ENCODE results near the gene HOXD4. TPM values are rescaled to one million over a fixed set of nuclear protein-coding genes. Genes with fewer than 3 reads are reported as not detected.

The HOXD4 gene
- polyA plus RNA-seq, 2 of the 4 experiments (the other 2 are of a cell fraction), result 0.27 to 0.87 TPM

DNA sequence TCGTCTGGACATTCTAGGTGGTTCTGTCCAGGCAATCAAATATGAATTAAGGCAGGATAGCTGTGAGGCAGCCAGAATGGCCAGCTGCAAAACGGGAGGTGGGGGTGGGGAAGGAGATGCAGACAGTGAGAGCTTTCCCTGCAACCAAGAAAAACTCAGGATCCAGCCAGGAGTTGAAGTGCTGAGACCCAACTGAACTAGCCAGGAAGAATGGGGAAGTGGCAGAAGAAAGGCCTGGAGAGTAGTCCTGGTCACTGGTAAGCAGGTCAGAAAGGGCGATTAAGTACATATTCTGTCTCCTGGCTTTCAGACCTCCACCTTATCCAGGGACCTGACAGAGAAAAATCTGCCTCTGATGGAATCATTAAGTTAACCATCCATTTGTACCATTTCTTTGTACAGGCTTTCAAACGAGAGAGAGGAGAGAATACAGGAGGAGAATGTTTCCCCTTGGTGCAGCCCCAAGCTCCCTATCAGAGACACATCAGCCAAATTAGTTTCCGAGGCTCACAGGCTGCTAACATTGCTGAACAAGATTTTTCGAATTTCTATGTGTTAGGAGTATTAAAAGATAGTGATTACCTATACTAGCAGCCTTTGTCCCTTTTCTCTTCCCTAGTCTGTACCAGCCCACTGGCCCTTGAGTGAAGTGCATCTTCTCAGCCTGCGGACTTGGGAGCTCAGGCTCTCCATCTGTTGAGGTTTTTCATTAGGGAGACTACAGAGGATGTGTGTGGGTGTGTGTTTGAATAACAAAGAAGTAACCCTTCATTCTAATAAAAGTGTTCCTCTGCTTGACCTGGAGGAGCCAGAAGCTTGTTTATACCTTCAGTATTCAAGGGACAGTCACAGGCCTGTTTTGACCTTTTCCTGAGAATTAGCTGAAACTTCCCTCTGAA is 24.6 kb downstream of the HOXD4 start:
- TF ChIP-seq CBX8 (IDR thresholded peaks at IDR 0.05), result no peak
- TF ChIP-seq NFE2L2 (conservative IDR thresholded peaks at IDR 0.05; ENCODE audit: low read length), result no peak
- TF ChIP-seq, protein P1, sequence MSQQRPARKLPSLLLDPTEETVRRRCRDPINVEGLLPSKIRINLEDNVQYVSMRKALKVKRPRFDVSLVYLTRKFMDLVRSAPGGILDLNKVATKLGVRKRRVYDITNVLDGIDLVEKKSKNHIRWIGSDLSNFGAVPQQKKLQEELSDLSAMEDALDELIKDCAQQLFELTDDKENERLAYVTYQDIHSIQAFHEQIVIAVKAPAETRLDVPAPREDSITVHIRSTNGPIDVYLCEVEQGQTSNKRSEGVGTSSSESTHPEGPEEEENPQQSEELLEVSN (IDR thresholded peaks at IDR 0.05; ENCODE audit: borderline replicate concordance, low read depth), result no peak
- TF ChIP-seq JUN (IDR thresholded peaks at IDR 0.05), result no peak
- TF ChIP-seq ESRRA (IDR thresholded peaks at IDR 0.05; ENCODE audit: borderline replicate concordance, low read length), result no peak
- TF ChIP-seq NR3C1 (IDR thresholded peaks at IDR 0.05), result no peak
- TF ChIP-seq TFCP2L1 (CRISPR knock-in tag; IDR thresholded peaks at IDR 0.05), result no peak
- TF ChIP-seq, protein P2, sequence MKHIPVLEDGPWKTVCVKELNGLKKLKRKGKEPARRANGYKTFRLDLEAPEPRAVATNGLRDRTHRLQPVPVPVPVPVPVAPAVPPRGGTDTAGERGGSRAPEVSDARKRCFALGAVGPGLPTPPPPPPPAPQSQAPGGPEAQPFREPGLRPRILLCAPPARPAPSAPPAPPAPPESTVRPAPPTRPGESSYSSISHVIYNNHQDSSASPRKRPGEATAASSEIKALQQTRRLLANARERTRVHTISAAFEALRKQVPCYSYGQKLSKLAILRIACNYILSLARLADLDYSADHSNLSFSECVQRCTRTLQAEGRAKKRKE (CRISPR knock-in tag; IDR thresholded peaks at IDR 0.05; ENCODE audit: low read depth), result no peak
- TF ChIP-seq POLR2A (IDR thresholded peaks at IDR 0.05; ENCODE audit: low read length), result no peak
- TF ChIP-seq EP300 (IDR thresholded peaks at IDR 0.05), result no peak
- no peak for TF ChIP-seq BHLHE40 (IDR thresholded peaks at IDR 0.05; ENCODE audit: low read depth, low read length)
- DNase-seq (ENCODE audit: low read depth in 1 of 2, low spot score in 1 of 2), result no peak
- H3K4me2 ChIP-seq, result no peak overlapping the region
- FAIRE-seq, result no peak
- ChIA-PET CTCF (interaction anchor here (0.9 to 1.5 kb wide), 2 partner anchors 11 to 36 kb away, joined by 3 read pairs; no protein-coding TSS in a partner anchor), POLR2A (no interaction called here)
- WGBS (ENCODE audit: missing lambda C conversion rate), result 50% methylated on average over 6 of the region's 7 CpGs
- no peak for ATAC-seq
- H3K4me3 ChIP-seq, result no peak overlapping the region
- H3K27ac ChIP-seq, result no peak overlapping the region
- H3K9me3 ChIP-seq, result no peaks in the 10 kb centered on the region
- peaks cover 6% of the 10 kb centered on the region; the same call in 1 of the 3 replicates for H3K4me1 ChIP-seq

DNA sequence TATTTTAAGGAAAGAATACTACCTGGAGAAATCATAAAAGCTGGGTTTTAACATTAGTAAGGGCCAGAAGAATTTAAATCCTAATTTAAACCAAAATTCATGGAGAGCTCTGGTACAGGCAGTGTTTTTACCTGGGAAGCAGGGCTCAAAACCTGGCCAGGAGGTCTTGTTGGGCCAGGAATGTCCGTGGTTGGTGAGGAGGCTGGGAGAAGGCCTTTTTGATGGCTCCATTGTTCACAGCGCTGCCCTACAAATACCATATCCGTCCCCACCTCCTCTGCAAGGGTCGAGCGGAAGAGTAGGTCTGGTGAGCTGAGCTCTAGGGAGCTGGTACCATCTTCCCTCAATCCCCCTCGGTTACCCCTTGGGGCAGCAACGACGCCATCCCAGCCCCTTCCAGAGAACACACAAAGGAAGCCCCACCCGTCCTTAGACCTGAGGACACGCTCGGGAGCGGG is 26.3 kb downstream of the HOXD4 start:
- 75% methylated on average over 12 of the region's 12 CpGs for WGBS (ENCODE audit: missing lambda C conversion rate)
- no peak for DNase-seq (ENCODE audit: low read depth in 1 of 2, low spot score in 1 of 2)
- no peak for TF ChIP-seq KDM5A (IDR thresholded peaks at IDR 0.05)
- TF ChIP-seq, protein P3, sequence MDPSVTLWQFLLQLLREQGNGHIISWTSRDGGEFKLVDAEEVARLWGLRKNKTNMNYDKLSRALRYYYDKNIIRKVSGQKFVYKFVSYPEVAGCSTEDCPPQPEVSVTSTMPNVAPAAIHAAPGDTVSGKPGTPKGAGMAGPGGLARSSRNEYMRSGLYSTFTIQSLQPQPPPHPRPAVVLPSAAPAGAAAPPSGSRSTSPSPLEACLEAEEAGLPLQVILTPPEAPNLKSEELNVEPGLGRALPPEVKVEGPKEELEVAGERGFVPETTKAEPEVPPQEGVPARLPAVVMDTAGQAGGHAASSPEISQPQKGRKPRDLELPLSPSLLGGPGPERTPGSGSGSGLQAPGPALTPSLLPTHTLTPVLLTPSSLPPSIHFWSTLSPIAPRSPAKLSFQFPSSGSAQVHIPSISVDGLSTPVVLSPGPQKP (IDR thresholded peaks at IDR 0.05; ENCODE audit: low read depth, low read length), result no peak
- TF ChIP-seq RNF2 (IDR thresholded peaks at IDR 0.05; ENCODE audit: borderline replicate concordance, low read depth), result no peak
- TF ChIP-seq HOXB5 (CRISPR knock-in tag; IDR thresholded peaks at IDR 0.05), result no peak
- no peak for TF ChIP-seq POLR2AphosphoS2 (conservative IDR thresholded peaks at IDR 0.05; ENCODE audit: low read length)
- no peak for TF ChIP-seq HOXA7 (CRISPR knock-in tag; IDR thresholded peaks at IDR 0.05)
- TF ChIP-seq, protein P4, sequence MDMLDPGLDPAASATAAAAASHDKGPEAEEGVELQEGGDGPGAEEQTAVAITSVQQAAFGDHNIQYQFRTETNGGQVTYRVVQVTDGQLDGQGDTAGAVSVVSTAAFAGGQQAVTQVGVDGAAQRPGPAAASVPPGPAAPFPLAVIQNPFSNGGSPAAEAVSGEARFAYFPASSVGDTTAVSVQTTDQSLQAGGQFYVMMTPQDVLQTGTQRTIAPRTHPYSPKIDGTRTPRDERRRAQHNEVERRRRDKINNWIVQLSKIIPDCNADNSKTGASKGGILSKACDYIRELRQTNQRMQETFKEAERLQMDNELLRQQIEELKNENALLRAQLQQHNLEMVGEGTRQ (IDR thresholded peaks at IDR 0.05), result no peak
- no peak for TF ChIP-seq NR3C1 (IDR thresholded peaks at IDR 0.05)
- TF ChIP-seq POLR2A (IDR thresholded peaks at IDR 0.05; ENCODE audit: low read length), result no peak
- no peak for TF ChIP-seq HEYL (CRISPR knock-in tag; IDR thresholded peaks at IDR 0.05)
- no peak for TF ChIP-seq FOSL2 (IDR thresholded peaks at IDR 0.05)
- no peak for TF ChIP-seq FOSL2 (CRISPR knock-in tag; IDR thresholded peaks at IDR 0.05)
- no peak for TF ChIP-seq KDM1A (IDR thresholded peaks at IDR 0.05; ENCODE audit: low read depth)
- TF ChIP-seq, protein P5, sequence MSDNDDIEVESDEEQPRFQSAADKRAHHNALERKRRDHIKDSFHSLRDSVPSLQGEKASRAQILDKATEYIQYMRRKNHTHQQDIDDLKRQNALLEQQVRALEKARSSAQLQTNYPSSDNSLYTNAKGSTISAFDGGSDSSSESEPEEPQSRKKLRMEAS (IDR thresholded peaks at IDR 0.05), result no peak
- TF ChIP-seq JUNB (IDR thresholded peaks at IDR 0.05), result no peak
- no peak for TF ChIP-seq FOXS1 (CRISPR knock-in tag; IDR thresholded peaks at IDR 0.05)
- no peak for TF ChIP-seq GATA3 (IDR thresholded peaks at IDR 0.05; ENCODE audit: borderline replicate concordance)
- no peak for TF ChIP-seq TFCP2L1 (CRISPR knock-in tag; IDR thresholded peaks at IDR 0.05)
- TF ChIP-seq RFX5 (IDR thresholded peaks at IDR 0.05), result no peak
- no peak for TF ChIP-seq RCOR1 (IDR thresholded peaks at IDR 0.05; ENCODE audit: low read depth, low read length)
- no peak for TF ChIP-seq CBX2 (IDR thresholded peaks at IDR 0.05; ENCODE audit: borderline replicate concordance, low read depth)
- no peak overlapping the region for H3K4me2 ChIP-seq
- ATAC-seq, result no peak
- no peak for FAIRE-seq
- H3K4me1 ChIP-seq, result peaks cover 6% of the 10 kb centered on the region; the same call in 1 of the 3 replicates
- H3K9me3 ChIP-seq, result no peaks in the 10 kb centered on the region
- H3K27ac ChIP-seq, result no peak overlapping the region
- POLR2A ChIA-PET, result no interaction called here
- CTCF ChIA-PET, result no interaction called here
- no peak overlapping the region for H3K4me3 ChIP-seq
